Mesothelial cell of epicardium (in vitro differentiated cells): ENCODE data around the gene RNPEPL1. TPM values are rescaled to one million over a fixed set of nuclear protein-coding genes. Genes with fewer than 3 reads are reported as not detected.
"Not testable (repeated sequence)": the region's sequence is repeated elsewhere in the genome, so short reads cannot be mapped to it uniquely, and the experiment has no call there.

ENCODE experiments used
- DNase-seq, 2 experiments: peaks; one replicate each; pipeline ENCODE4 v3.0.0; 2021; ENCODE audit warnings: low spot score in 2 of 2; ENCODE audit not compliant: unreplicated experiment in 2 of 2
- H3K27ac Mint-ChIP-seq: 2 replicates; pipeline ENCODE4 v1.8.0; 2021; ENCODE audit warnings: mixed read lengths
- H3K27me3 Mint-ChIP-seq: 2 replicates; pipeline ENCODE4 v1.8.0; 2021; ENCODE audit warnings: low read depth, mixed read lengths
- H3K36me3 Mint-ChIP-seq: 2 replicates; pipeline ENCODE4 v1.8.0; 2021; ENCODE audit warnings: mixed read lengths
- H3K4me1 Mint-ChIP-seq: 2 replicates; pipeline ENCODE4 v1.8.0; 2021; ENCODE audit warnings: mixed read lengths
- H3K4me3 Mint-ChIP-seq: 2 replicates; pipeline ENCODE4 v1.8.0; 2021; ENCODE audit warnings: mild to moderate bottlenecking, moderate library complexity, mixed read lengths
- H3K9me3 Mint-ChIP-seq: 2 replicates; pipeline ENCODE4 v1.8.0; 2021; ENCODE audit warnings: mixed read lengths
- CTCF ChIP-seq: fragments of 200-600 bp; sonication (generic); IDR thresholded peaks from one replicate; pipeline ENCODE4 v1.5.0; 2021; ENCODE audit warnings: antibody characterized with exemption; ENCODE audit not compliant: unreplicated experiment
- total RNA-seq: library from RNA; stranded (reverse); gene quantifications from 3 replicates; pipeline ENCODE4 v1.2.1, GENCODE V29; 2021

The RNPEPL1 gene
- total RNA-seq, 1 donor from 2014 or later: 28.3 TPM

- TF ChIP-seq CTCF: peak; percentile 15
- H3K27me3 Mint-ChIP-seq: no peaks in the 10 kb centered on the region
- peaks cover 41% of the 10 kb centered on the region for H3K4me1 Mint-ChIP-seq
- H3K4me3 Mint-ChIP-seq: peak overlapping the region; percentile 69
- H3K36me3 Mint-ChIP-seq: peaks cover 3% of the 10 kb centered on the region
- peak overlapping the region; percentile 61 for H3K27ac Mint-ChIP-seq
- peak; percentile 99 for DNase-seq
- no peaks in the 10 kb centered on the region for H3K9me3 Mint-ChIP-seq
Observed at GRCh38 chr2:240560480-240561324, 7.6 kb upstream of the RNPEPL1 start.

GRCh38 chr2:240561325-240561971 lies 6.8 kb upstream of the RNPEPL1 start:
- TF ChIP-seq CTCF: no peak
- Mint-ChIP-seq H3K4me3 (peak overlapping the region; percentile 63), H3K4me1 (peaks cover 44% of the 10 kb centered on the region), H3K27me3 (no peaks in the 10 kb centered on the region), H3K36me3 (peaks cover 3% of the 10 kb centered on the region), H3K27ac (peak overlapping the region; percentile 61), H3K9me3 (no peaks in the 10 kb centered on the region)
- DNase-seq: no peak

- not testable (repeated sequence) for H3K9me3 Mint-ChIP-seq, DNase-seq, H3K36me3 Mint-ChIP-seq, H3K4me3 Mint-ChIP-seq, H3K27me3 Mint-ChIP-seq, H3K27ac Mint-ChIP-seq
- H3K4me1 Mint-ChIP-seq: peaks cover 48% of the 10 kb centered on the region
Observed at GRCh38 chr2:240563231-240563630, 5.1 kb upstream of the RNPEPL1 start.

- no peaks in the 10 kb centered on the region for H3K27me3 Mint-ChIP-seq
- no peak for DNase-seq
- H3K4me3 Mint-ChIP-seq: no peak overlapping the region
- no peak overlapping the region for H3K27ac Mint-ChIP-seq
- TF ChIP-seq CTCF: no peak
- peaks cover 3% of the 10 kb centered on the region for H3K36me3 Mint-ChIP-seq
- H3K9me3 Mint-ChIP-seq: no peaks in the 10 kb centered on the region
- peaks cover 40% of the 10 kb centered on the region for H3K4me1 Mint-ChIP-seq
Observed at GRCh38 chr2:240563951-240564560, 4.2 kb upstream of the RNPEPL1 start.

GRCh38 chr2:240564561-240565332 lies 3.5 kb upstream of the RNPEPL1 start:
- peak in 1 of 2 experiments; percentile 32 for DNase-seq
- Mint-ChIP-seq H3K4me1 (peaks cover 40% of the 10 kb centered on the region), H3K27ac (peak overlapping the region; percentile 44), H3K36me3 (peaks cover 3% of the 10 kb centered on the region), H3K27me3 (no peaks in the 10 kb centered on the region), H3K4me3 (no peak overlapping the region), H3K9me3 (no peaks in the 10 kb centered on the region)
- TF ChIP-seq CTCF: no peak
